CD1c-positive myeloid dendritic cell (primary cell): ENCODE measurements around the gene ZDHHC18.

Experiments used
- DNase-seq: peaks from one replicate; pipeline ENCODE4 v3.0.0-alpha.2; 2016; ENCODE audit errors: extremely low spot score

Gene ZDHHC18

GRCh38 chr1:26826261-26827105 lies at the start of gene ZDHHC18:
TSS of gene ZDHHC18 (plus strand) at chr1:26826688. CDS start at chr1:26826805, 117 bp downstream.
- peak; percentile 86 for DNase-seq

DNA sequence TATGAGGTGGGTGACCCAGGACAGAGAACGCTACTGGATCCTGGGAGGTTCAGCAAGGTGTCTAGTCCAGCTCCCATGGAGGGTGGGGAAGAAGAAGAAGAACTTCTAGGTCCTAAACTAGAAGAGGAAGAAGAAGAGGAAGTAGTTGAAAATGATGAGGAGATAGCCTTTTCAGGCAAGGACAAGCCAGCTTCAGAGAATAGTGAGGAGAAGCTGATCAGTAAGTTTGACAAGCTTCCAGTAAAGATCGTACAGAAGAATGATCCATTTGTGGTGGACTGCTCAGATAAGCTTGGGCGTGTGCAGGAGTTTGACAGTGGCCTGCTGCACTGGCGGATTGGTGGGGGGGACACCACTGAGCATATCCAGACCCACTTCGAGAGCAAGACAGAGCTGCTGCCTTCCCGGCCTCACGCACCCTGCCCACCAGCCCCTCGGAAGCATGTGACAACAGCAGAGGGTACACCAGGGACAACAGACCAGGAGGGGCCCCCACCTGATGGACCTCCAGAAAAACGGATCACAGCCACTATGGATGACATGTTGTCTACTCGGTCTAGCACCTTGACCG lies 47.3 kb upstream of the ZDHHC18 start:
- no peak for DNase-seq

GRCh38 chr1:26780344-26780957 lies 46.0 kb upstream of the ZDHHC18 start:
- DNase-seq = no peak

DNA sequence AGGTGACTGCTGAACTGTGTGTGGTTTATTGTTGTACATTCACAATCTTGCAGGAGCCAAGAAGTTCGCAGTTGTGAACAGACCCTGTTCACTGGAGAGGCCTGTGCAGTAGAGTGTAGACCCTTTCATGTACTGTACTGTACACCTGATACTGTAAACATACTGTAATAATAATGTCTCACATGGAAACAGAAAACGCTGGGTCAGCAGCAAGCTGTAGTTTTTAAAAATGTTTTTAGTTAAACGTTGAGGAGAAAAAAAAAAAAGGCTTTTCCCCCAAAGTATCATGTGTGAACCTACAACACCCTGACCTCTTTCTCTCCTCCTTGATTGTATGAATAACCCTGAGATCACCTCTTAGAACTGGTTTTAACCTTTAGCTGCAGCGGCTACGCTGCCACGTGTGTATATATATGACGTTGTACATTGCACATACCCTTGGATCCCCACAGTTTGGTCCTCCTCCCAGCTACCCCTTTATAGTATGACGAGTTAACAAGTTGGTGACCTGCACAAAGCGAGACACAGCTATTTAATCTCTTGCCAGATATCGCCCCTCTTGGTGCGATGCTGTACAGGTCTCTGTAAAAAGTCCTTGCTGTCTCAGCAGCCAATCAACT lies 45.2 kb upstream of the ZDHHC18 start:
- DNase-seq = no peak

- DNase-seq = no peak
These were observed 43.8 kb upstream of the ZDHHC18 start for GRCh38 chr1:26782521-26783212.

DNA sequence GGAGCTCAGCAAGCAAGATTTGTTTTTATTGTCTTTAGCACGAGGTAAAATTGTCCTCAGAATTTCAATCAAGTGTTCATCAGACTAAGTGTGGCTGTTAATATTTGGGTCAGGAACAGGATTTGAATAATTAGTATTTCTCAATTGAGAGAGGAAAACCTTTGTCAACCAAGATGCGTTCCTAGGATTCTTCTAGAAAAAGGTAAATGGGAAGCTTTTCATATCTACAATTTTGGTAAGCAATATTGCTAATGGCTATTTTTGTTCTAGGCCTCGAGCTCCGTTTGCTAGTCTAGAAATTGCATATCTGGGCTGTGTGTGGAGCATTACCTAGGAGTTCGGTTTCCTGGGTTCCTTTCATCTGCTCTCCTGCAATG lies 42.9 kb upstream of the ZDHHC18 start:
- no peak for DNase-seq

DNA sequence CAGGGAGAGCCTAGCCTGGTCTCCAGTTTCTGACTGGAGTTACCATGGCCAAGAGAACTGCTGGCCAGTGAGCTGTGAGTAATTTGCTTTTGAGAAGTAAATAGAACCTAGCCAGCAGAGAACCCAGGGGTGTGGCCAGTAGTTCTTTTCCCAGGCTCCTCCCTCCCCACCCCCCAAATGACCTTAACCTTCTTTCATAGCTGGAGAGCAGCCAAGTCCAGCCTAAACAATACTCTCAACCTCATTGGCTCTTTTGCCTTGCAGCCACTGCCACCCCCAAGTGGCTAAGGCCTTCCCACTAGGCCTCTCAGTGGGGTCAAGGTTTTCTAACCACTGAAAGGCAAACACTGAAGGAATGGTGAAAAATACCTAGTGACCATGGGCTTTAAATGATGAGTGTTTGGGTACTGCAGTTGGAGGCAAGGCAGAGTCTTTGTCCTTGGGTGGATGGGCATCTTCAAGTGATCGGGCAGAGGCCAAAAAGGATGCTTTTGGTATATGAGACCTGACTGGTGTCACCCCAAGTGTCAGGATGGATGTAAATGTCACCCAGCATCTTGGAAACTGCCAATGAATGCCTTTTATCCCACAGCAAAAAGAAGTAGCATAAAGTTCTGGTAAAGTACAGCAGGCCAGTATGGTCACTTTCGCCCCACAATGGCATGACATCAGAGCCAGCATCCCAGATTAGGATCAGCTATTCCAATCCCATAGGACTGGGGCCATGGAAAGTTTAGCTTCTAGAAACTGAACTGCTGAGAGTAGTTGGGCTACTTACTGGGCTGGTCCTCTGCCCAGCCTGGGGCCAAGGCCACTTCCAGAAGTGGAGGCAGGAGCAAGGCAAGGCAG lies 42.2 kb upstream of the ZDHHC18 start:
- DNase-seq = no peak

- DNase-seq = no peak
These were observed 41.6 kb upstream of the ZDHHC18 start for GRCh38 chr1:26784886-26785285.

DNA sequence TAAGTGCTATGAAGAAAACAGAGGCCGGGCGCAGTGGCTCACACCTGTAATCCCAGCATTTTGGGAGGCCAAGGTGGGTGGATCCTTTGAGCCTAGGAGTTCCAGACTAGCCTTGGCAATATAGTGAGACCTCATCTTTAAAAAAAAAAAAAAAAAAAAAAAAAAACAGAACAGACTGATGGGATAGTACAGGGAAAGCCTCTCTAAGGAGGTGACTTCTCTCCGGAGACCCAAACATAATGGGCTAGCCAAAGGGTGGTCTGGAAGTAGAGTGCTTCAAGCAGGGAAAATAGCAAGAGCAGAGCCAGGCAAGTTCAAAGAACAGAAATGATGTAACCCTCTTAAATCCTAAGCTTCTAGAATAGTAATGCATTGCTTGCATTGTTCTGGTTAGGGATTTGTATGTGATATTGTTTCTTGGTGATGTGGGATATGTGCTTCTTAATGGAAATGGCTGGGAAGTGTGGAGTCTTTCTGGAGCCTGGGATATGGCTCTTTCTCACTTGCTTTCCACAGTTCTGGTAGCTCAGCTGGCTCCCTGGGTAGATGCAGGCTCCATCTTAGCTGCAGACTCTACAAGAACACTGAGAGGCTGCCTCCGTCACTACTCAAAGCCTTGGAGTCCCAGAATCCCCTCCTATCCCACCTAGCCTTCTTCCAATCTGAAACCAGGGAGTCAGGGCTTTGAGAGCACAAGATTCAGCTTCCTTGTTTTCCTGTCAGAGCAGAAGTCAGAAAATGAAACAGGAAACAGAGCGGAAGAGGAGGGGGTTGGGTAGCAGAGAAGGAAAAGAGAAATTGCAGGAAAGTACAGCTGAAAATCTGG lies 40.7 kb upstream of the ZDHHC18 start:
- DNase-seq = peak; percentile 66

DNA sequence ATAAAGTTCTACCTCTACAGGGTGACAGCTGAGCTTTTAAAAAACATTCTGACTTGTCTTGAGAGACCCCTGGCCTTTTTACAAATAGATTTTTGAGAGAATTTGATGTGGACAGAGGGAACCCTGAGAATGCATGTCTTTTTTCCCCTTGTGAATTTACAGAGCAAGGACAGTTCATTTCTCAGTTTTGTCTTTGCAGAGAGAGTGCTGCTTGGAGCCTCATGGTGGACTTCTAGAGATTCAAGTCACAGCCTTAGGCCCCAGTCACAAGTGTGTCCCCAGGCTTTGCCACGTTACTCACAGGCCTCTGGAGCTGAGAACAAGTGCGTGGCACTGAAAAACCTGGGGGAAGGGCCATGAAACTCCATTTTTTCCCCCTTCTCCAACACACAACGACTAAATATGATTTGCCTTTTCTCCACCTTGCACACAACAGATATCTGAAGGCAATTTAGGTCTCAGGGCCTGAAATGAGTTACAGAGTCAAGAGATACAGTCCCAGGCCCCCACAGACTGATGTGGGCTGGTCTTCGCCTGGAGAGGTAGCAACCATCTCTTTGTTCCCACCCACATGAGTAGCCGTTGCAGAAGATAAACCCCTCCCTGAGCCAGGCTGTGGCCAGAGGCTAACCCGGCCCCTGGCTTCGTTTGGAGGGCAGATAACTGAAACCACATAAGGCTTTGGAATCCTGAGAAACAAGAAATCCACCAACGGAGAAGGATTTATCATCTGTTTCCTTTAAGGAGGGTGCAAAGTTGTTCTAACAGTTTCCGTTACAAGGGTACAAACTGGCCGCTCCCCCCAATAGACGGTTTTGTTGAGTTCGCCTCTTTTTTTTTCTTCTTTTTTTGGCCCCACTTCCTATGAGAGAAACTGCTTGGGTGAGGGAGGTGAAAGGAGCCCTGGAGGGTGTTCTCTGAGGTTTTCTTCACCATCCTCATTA lies 39.8 kb upstream of the ZDHHC18 start:
- peak; percentile 19 for DNase-seq

DNA sequence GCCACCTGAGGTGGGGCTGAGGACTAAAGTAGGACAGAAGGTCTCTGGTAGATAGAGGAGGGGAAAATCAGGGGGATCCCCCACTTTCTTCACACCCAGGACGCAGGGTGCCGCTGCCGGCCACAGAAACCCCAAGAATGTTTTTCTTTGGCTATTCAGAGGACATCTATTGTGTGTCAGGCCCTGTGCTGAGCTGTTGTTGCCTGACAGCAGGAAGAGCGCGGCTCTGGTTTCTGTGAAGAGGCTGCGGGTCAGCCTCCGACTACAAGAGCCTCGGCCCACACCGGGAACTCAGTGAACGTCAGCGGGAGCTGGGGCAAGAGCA lies 39.1 kb upstream of the ZDHHC18 start:
- no peak for DNase-seq

DNA sequence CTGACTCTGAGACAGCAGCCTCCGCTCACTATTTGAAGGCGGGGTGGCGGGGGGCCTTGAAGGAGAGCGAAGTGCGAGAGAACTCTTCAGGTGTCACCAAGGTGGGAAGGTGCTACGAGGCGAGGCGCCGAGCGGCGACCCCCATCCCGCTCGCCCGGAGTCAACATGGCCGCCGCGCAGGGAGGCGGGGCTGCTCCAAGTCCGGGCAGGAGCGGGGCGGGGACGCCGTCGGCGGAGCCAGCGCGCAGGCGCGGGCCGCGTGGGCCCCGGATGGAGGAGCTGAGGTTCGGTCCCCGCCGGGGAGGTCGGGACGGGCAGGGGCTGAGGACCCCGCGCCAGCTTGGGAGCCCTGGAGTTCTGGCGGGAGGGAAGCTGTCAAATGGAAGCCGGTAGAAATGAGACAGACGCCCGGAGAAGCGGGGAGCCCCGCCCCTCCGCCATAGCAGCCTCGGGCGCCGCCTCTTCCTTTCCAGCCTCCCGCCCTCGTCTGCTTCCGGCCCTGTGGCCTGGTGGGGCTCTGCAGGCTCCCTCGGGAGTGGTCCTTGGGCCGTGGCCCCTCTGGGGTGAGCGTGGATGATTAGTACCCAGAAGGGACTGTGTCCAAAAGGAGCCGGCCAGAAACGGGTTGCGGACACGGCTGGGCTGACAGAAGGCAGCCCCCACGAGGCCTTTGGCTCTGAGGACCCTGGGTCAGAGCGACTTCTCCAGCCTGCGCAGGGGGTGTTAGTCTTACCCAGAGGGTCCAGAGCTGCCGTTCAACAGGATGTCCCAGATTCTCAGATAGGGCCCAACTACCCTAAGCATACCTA lies 38.6 kb upstream of the ZDHHC18 start, which contains the start of gene PIGV:
PIGV (plus strand) TSS at position 245 of the 809 bp plus-strand sequence. CDS start 2,866 bp downstream, outside the sequence.
- peak; percentile 86 for DNase-seq

DNA sequence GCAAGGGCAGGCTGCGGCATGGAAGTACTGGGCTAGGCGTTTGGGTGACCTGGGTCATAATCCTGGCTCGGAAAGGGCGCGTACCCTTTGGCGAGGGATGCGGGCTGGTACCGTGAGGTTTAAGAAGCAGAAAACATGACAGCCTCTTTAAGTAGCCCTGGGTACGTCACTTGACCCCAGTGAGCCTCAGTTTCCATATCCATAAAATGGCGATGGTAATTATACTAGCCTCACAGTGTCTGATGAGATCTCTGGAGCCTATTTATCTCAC lies 38.0 kb upstream of the ZDHHC18 start:
- no peak for DNase-seq

DNA sequence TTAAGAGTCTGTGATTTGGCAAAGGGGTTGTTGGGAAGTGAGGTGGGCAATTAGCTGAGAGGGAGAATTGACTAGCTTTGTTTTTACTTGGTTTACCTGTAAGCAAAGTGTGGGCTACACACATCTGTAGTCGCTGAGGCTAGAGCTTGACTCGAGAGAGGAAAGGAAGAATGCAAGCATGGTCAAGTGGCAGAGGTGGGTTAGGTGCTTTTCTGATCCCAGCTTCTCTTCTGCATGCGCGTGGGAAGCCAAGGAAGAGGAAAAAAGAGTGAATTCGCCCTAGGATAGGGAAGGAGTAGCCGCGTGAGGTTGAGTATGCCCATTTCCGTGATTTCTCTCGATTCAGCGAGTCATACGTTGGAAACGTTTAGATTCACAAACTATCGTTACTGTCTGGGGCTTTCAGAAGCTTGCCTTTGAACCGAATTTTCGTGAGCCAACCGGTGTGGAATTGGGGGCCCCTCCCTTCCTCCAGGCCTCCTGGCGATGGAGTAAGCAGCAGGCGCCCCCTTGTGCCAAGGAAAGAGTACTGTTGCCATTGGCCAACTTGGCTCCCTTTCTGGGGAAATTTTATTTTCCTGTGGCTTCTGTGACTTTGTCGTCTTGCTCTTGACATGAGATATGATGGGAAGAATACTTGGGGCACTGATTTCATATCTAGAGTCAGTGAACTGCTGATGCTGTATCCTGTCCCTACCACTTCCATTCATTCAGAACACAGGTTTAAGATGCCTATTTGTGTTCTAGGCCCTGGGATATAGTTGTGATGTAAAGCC lies 37.5 kb upstream of the ZDHHC18 start:
- peak; percentile 88 for DNase-seq

GRCh38 chr1:26789612-26789865 lies 36.9 kb upstream of the ZDHHC18 start:
- no peak for DNase-seq

DNA sequence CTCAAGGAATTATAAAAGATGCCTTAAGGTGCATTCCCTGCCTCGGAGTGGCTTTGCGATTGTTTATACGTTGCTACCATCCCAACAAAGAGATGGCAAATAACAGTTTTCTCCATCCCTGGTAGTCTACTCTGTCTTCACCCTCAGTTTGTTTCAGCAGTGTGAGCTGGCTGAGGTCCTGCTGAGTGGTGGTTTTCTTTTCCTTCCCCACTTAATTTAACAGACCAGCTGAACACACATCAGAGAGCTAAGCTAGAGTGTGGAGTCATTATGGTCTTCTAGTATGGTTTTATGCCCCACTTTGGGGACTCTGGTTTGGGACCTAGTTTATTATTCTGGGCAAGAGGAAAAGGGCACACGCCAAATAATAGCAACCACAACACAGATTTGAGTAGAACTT lies 36.6 kb upstream of the ZDHHC18 start:
- DNase-seq = no peak

DNA sequence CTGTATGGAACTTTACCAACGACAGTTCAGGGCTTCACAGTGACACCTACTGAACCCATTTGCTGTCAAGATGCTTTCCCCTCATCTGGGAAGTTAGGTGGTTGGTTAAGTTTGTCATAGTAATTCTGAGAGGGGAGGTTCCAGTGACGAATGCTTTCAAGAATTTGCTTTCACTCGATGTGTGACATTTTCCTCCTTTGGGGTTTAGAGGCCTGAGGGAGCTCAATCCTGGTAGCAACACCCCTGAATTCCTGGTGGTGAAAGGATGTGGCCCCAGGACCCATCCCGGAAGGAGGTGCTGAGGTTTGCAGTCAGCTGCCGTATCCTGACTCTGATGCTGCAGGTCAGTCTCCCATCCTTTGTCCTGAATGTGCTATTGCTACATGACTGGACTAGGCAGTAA lies 35.9 kb upstream of the ZDHHC18 start:
- no peak for DNase-seq

GRCh38 chr1:26791148-26791547 lies 35.3 kb upstream of the ZDHHC18 start:
- DNase-seq = peak; percentile 45
